ENCODE data around the gene NT5DC4. TPM values are rescaled to one million over a fixed set of nuclear protein-coding genes. Genes with fewer than 3 reads are reported as not detected.

Gene NT5DC4
- total RNA-seq, 1 experiment from 2014 or later = not detected

DNA sequence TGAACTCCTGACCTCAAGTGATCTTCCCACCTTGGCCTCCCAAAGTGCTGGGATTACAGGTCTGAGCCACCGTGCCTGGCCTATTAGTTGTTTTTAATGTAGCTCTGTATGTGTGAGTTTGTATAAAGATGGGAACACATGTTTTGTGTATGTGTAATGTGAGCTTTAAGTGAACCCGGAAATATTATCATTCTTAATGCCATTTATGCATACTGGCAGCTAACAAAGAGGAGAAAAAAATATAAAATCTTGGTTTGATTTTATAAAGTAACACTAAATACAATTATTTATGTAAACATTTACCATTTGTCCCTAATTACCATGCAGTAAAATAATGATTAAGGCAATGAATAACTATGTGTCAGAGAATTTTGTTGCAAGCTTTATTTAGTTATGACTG is 52.7 kb downstream of the NT5DC4 start:
- no peak overlapping the region for H3K27ac Mint-ChIP-seq (ENCODE audit: low read depth, unreplicated experiment)
- ChIA-PET CTCF (interaction anchor here (0.6 to 2.3 kb wide), 5 partner anchors 13 to 168 kb away, joined by 3 to 9 read pairs (median 3); no protein-coding TSS in a partner anchor), POLR2A (interaction anchor here (1.0 to 5.7 kb wide), 7 partner anchors 8 to 426 kb away, joined by 3 to 37 read pairs (median 4); partner anchors contain the start of genes IL1A and IL1B)
- peaks cover 36% of the 10 kb centered on the region for H3K36me3 Mint-ChIP-seq (ENCODE audit: insufficient read depth, unreplicated experiment)
- intact Hi-C loops (cut with micrococcal nuclease) = no loop called here
- H3K27me3 Mint-ChIP-seq (ENCODE audit: insufficient read depth, unreplicated experiment) = no peaks in the 10 kb centered on the region
- no TSS peak for BruUV-seq (replicated peaks)
- TF ChIP-seq, protein P1, sequence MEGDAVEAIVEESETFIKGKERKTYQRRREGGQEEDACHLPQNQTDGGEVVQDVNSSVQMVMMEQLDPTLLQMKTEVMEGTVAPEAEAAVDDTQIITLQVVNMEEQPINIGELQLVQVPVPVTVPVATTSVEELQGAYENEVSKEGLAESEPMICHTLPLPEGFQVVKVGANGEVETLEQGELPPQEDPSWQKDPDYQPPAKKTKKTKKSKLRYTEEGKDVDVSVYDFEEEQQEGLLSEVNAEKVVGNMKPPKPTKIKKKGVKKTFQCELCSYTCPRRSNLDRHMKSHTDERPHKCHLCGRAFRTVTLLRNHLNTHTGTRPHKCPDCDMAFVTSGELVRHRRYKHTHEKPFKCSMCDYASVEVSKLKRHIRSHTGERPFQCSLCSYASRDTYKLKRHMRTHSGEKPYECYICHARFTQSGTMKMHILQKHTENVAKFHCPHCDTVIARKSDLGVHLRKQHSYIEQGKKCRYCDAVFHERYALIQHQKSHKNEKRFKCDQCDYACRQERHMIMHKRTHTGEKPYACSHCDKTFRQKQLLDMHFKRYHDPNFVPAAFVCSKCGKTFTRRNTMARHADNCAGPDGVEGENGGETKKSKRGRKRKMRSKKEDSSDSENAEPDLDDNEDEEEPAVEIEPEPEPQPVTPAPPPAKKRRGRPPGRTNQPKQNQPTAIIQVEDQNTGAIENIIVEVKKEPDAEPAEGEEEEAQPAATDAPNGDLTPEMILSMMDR (IDR thresholded peaks at IDR 0.05; ENCODE audit: unreplicated experiment) = no peak
- H3K4me3 Mint-ChIP-seq (ENCODE audit: unreplicated experiment) = no peak overlapping the region
- DNase-seq (ENCODE audit: unreplicated experiment) = no peak
- H3K4me1 Mint-ChIP-seq (ENCODE audit: insufficient read depth, unreplicated experiment) = peaks cover 25% of the 10 kb centered on the region
- no peaks in the 10 kb centered on the region for H3K9me3 Mint-ChIP-seq (ENCODE audit: unreplicated experiment)

DNA sequence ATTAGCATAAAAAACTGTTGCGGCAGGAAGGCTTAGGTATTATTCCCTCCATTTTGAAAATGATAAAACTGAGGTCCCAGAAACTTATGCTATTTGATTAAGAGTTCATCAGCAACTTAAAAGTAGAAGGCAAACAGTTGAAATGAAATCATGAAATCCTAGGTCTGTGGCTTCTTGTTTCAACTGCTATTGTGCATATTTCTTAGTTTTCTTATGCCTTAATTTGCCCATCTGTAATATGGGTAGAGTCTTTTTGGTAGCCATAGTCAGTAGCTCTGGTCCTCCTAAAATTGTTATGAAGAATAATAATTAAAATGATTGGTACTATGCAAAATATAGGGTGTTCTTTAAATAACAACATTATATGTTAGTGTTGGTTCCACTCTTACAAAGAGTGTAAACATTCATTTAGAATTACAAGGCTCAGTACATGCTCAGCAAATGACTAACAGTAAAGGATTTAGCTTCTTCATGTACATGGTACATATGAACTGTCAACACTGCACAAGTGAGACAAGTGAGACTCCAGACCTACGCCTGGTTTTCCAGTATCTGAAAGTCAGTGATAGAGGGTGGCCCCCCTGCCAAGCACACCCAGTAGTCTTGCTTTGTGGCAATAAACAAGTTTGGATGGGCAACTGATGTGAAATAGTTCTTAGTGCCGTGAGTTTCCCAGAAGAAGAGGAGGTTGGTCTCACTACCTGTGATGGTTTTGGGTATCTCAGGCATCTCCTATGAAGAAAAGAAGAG is 53.9 kb downstream of the NT5DC4 start:
- no peak for DNase-seq (ENCODE audit: unreplicated experiment)
- TF ChIP-seq, protein P1 (IDR thresholded peaks at IDR 0.05; ENCODE audit: unreplicated experiment) = no peak
- no peak overlapping the region for H3K4me3 Mint-ChIP-seq (ENCODE audit: unreplicated experiment)
- peaks cover 35% of the 10 kb centered on the region for H3K4me1 Mint-ChIP-seq (ENCODE audit: insufficient read depth, unreplicated experiment)
- ChIA-PET CTCF (interaction anchor here (1.3 to 1.5 kb wide), 2 partner anchors 25 to 111 kb away, joined by 3 to 7 read pairs; no protein-coding TSS in a partner anchor), POLR2A (interaction anchor here (1.2 to 5.7 kb wide), 2 partner anchors 9 to 10 kb away, joined by 3 to 37 read pairs; partner anchors contain the start of gene IL1A)
- no peaks in the 10 kb centered on the region for H3K9me3 Mint-ChIP-seq (ENCODE audit: unreplicated experiment)
- BruUV-seq (replicated peaks) = TSS peak; percentile 2
- no peak overlapping the region for H3K27ac Mint-ChIP-seq (ENCODE audit: low read depth, unreplicated experiment)
- H3K36me3 Mint-ChIP-seq (ENCODE audit: insufficient read depth, unreplicated experiment) = peaks cover 48% of the 10 kb centered on the region
- intact Hi-C loops (cut with micrococcal nuclease) = no loop called here
- H3K27me3 Mint-ChIP-seq (ENCODE audit: insufficient read depth, unreplicated experiment) = no peaks in the 10 kb centered on the region

DNA sequence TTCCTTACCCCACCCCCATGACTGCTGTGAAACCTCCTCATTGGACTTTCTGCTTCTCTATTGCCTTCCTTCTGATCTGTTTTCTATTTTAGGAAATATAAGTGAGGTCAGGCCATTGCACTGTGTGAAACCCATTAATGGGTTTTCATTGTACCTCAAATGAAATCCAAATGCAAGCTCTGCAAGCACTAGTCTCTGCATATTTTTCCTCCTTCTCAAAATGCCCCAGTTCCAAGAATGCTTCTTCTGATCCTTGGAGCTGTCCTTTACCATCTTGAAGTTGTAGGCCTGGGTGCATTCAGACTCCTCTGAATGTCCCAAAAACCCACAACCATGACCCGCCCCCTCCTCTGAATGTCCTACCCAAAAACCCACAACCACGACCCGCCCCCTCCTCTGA is 55.3 kb downstream of the NT5DC4 start:
- H3K36me3 Mint-ChIP-seq (ENCODE audit: insufficient read depth, unreplicated experiment) = peaks cover 62% of the 10 kb centered on the region
- ChIA-PET POLR2A (no interaction called here), CTCF (interaction anchor here (0.6 kb wide), 1 partner anchor 67 kb away, joined by 4 read pairs; no protein-coding TSS in a partner anchor)
- H3K27me3 Mint-ChIP-seq (ENCODE audit: insufficient read depth, unreplicated experiment) = no peaks in the 10 kb centered on the region
- H3K9me3 Mint-ChIP-seq (ENCODE audit: unreplicated experiment) = no peaks in the 10 kb centered on the region
- TF ChIP-seq, protein P1 (IDR thresholded peaks at IDR 0.05; ENCODE audit: unreplicated experiment) = no peak
- H3K27ac Mint-ChIP-seq (ENCODE audit: low read depth, unreplicated experiment) = peak overlapping the region; percentile 1
- no TSS peak for BruUV-seq (replicated peaks)
- intact Hi-C loops (cut with micrococcal nuclease) = no loop called here
- no peak for DNase-seq (ENCODE audit: unreplicated experiment)
- H3K4me3 Mint-ChIP-seq (ENCODE audit: unreplicated experiment) = no peak overlapping the region
- peaks cover 38% of the 10 kb centered on the region for H3K4me1 Mint-ChIP-seq (ENCODE audit: insufficient read depth, unreplicated experiment)

DNA sequence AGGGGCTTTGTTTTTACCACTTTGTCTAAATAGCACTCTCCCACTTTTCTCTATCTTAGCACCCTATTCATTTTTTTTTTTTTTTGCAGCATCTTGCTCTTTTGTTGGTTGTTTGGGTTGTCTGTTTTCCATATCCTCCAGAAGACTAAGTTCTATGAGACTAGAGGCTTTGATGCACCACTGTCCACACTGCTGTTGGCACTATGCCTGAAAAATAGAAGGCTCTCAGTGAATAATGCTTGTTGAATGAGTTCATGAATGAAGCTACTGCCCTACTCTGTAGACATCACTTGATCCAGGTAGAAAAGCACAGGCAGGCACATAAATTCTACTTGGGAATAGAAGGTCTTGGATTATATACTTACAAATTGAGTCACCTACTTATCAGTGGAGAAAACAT is 56.2 kb downstream of the NT5DC4 start:
- ChIA-PET CTCF (interaction anchor here (0.6 to 1.0 kb wide), 2 partner anchors 12 to 159 kb away, joined by 3 read pairs; no protein-coding TSS in a partner anchor), POLR2A (interaction anchor here (0.7 kb wide), 1 partner anchor 68 kb away, joined by 5 read pairs; no protein-coding TSS in a partner anchor)
- no peak overlapping the region for H3K4me3 Mint-ChIP-seq (ENCODE audit: unreplicated experiment)
- TF ChIP-seq, protein P1 (IDR thresholded peaks at IDR 0.05; ENCODE audit: unreplicated experiment) = no peak
- H3K27ac Mint-ChIP-seq (ENCODE audit: low read depth, unreplicated experiment) = peak overlapping the region; percentile 85
- intact Hi-C loops (cut with micrococcal nuclease) = no loop called here
- no TSS peak for BruUV-seq (replicated peaks)
- no peak for DNase-seq (ENCODE audit: unreplicated experiment)
- H3K9me3 Mint-ChIP-seq (ENCODE audit: unreplicated experiment) = no peaks in the 10 kb centered on the region
- H3K27me3 Mint-ChIP-seq (ENCODE audit: insufficient read depth, unreplicated experiment) = no peaks in the 10 kb centered on the region
- H3K4me1 Mint-ChIP-seq (ENCODE audit: insufficient read depth, unreplicated experiment) = peaks cover 47% of the 10 kb centered on the region
- peaks cover 71% of the 10 kb centered on the region for H3K36me3 Mint-ChIP-seq (ENCODE audit: insufficient read depth, unreplicated experiment)

All from MCF 10A (cell line).